Effector CD4-positive, alpha-beta T cell (primary cell): ENCODE data around the gene GRK6.

Source experiments
- DNase-seq: peaks from one replicate; pipeline ENCODE4 v3.0.0-alpha.2; 2020

GRK6 gene

DNA sequence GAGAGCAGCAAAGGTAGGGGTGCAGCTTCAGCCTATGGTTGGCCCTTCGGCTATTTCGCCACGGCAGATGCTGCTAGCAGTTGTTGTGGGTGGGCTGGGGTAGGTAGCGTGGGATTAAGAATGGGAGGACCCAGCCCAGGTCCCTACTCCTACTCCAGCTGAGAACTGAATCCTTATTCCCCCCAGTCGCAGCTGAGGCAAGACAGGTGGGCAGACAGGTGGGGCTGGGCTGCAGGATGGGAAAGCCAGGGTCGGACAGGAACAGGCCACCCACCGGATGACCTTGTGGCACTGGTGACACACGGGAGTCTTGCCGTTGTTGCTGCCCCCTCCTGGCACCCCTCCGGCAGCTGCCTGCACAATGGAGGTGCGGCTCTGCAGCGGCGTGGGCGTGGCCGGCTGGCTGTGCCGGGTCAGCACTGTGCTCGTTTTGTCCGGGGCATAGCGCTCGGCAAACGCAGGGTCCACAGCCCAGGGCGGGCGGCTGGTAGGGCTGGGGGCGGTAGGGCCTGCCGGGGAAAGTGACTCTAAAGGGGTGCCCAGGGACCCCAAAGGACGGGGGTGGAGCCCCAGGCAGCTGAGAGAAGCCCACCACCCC is 62.7 kb downstream of the GRK6 start:
- no peak for DNase-seq

DNA sequence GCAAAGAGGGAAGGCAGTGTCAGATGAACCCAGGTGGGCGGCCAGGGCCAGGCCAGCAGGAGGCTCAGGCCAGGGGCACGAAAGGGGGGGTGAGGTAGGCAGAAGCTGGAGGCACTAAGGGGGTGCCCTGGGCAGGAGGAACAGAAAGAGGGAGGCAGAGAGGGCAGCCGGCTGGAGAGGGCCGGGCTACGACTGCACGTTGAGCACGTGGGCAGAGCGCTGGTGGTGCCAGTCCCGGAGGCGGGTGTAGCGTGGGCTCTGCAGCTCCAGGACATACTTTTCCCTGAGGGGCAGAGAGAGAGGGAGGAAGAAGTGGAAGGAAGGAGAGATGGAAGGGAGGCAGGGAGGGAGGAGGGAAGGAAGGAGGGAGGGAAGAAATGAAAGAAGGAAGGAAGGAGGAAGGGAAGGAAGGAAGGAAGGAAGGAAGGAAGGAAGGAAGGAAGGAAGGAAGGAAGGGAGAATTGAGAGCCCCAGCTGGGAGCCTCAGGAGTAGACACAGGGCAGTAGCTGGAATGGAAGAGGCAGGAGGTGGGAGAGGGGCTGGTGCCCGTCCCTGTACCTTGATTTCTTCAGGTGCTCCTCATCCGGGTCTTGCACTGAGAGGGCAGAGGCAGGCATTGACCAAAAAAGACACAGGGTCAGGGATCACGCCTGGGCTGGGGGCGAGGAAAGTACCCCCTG is 64.0 kb downstream of the GRK6 start:
- DNase-seq, result no peak

DNA sequence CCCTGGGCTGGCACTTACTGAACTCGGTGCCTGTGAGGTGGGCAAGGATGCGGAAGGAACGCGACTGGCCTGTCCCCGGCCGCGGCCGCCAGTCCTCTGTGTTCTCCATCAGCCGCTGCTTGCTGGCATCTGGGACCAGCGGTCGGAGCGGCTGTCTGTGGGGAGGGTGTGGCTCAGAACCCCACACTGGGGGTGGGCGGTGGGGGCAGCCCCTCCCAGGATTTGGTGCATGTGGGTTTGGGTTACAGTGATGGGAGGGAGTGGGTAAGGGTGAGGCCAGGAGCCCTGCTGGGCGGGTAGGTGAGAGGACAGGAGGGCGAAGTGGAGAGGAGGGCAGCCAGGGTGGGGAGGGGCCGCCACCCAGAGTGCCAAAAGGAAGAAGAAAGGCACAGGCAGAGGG is 64.5 kb downstream of the GRK6 start:
- DNase-seq, result no peak

- DNase-seq, result no peak
These were observed 65.0 kb downstream of the GRK6 start for GRCh38 chr5:177491429-177491945.

DNA sequence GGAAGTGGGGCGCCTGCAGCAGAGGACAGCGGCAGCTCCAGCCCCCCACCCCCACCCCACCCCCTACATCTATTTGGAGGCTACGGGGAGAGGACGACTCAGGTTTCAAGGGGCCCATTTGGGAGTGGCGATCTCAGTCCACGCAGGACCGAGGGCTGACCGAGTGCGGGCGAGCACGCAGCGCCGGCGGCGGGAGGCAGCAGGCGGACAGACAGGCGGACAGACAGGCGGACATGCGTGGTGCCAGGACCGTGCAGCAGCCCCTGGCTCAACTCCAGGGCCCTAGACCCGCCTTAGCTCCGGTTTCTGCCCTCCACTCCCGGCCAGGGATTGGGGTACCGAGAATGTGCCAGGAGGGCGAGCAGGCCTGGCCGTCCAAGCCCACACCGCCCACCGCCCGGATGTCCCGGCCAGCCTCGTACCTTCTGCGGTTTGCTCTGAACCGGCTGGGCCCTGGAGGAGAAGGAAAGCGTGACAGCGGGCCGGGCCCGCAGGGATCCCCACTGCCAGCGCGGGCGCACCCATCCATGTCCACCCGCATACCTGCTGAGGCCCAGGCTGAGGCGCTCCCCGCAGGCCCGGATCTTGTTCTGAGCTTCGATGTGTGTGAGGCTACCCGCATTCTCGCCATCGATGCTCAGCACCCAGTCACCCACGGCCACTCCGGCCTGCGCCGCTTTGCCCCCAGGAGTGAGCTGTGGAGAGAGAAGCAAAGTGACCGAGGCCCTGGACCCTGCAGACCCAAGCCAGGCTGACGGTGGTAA is 65.7 kb downstream of the GRK6 start:
- DNase-seq, result no peak
